Fibroblast of gingiva (primary cell): ENCODE results near the gene POLR3F.
"Not testable (repeated sequence)": the region's sequence is repeated elsewhere in the genome, so short reads cannot be mapped to it uniquely, and the experiment has no call there.

Source experiments
- DNase-seq: peaks from one replicate; pipeline ENCODE4 v3.0.0-alpha.2; 2011; ENCODE audit warnings: low read depth

POLR3F gene

DNA sequence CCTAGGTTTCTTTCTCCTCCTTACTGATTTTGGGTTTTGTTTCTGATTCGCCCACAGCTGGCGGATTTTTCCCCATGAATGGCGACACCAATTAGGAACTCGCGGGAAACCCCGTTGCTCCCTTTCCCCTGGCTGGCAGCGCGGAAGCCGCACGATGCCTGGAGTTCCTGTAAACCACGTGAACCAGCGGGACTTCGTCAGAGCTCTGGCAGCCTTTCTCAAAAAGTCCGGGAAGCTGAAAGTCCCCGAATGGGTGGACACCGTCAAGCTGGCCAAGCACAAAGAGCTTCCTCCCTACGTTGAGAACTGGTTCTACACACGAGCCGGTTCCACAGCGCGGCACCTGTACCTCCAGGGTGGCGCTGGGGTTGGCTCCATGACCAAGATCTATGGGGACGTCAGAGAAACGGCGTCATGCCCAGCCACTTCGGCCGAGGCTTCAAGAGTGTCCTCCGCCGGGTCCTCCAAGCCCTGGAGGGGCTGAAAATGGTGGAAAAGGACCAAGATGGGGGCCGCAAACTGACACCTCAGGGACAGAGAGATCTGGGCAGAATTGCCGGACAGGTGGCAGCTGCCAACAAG is 37.4 kb downstream of the POLR3F start:
- DNase-seq: peak; percentile 41

DNA sequence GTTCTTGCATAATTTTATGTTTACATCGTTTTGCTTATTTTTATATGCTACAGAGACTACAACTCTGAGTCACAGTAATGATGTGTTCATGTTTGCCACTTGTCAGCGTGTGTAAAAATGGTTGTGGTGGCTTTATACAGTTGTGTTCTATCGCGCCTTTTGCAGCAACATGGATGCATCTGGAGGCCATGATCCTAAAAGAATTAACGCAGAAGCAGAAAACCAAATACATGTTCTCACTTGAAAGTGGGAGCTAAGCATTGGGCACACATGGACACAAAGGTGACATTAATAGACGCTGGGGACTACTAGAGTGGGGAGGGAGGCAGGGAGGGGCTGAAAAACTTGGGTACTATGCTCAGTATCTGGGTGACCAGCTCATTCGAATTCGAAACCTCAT is 39.6 kb downstream of the POLR3F start:
- no peak for DNase-seq

DNA sequence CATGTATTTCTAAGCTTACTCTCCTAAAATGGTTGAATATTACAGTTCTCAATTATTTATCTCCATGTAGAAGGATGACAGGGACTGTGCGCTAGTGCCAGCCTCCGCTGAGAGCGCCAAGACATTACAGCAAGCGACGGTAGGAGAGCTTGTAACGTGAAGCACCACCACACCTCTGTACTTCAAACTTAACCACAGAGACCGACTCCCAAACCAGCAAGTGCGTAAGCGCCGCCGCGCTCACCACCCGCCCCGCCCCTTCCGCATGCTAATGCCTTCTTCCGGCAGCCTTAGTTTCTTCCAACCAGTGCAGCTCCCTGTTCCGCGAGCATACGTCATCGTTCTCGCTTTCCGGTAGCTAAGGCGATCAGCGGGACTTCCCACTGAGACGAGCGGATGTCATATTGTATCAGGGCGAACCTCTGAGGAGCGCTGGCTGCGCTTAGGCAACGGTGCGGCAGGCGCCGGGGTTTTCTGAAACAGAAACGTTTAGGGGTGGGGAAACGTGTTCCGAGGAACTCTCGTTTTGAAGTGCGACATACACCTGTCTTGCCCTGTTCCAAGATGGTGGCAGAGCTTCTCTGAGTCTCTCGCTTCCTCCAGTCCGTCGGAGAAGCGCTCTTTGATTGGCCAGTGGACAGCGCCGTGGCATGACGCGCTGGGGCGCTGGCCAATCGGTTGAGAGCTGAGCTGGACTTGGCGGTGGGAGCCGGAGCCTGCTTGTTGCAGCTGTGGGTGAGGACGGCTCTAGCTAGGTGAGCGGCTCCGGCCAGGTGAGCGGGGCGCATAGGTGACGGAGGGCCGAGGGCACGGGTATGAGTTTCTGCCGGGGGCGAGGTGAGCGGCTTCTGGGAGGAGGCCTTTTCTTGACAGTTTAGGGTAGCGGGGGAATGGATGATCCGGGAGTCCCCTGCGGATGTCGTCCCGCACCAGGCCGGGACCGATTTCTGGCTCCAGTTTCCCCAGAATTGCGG is 40.3 kb downstream of the POLR3F start, which contains the start of gene SEC23B:
Gene SEC23B (plus strand): TSS at position 723 of the 974 bp plus-strand sequence. CDS start 2,896 bp downstream, outside the sequence.
- DNase-seq: peak; percentile 96

DNA sequence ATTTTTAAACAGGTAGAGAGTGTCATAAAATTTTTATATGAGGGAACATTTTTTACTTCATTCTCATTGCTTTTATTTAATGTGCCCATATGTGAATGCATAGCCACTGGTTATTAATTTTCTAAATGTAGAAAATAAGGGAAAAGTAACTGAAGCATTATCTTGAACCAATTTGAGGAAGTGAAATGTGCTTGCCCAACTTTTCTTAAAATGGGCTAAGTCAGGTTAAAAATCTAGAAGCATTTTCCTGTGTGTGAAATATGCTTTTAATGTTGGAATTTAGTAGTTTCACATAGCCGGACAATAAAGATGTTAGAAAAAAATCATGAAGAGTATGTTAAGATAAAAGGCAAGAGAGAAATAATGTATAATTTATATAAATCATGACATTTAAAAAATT is 44.4 kb downstream of the POLR3F start:
- no peak for DNase-seq

DNA sequence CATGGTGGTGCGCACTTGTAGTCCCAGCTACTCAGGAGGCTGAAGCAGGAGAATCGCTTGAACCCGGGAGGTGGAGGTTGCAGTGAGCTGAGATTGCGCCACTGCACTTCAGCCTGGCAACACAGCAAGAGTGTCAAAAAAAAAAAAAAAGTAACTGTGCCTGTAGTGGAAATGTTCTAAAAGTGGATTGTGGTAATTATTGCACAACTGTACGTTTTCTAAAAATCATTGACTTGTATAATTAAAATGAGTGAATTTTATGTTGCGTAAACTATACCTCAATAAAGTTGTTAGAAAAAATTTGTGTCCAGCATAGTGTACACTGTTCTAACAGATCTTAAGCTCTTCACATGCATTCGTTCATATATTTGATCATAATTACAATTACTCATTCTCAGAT is 46.0 kb downstream of the POLR3F start:
- no peak for DNase-seq

DNA sequence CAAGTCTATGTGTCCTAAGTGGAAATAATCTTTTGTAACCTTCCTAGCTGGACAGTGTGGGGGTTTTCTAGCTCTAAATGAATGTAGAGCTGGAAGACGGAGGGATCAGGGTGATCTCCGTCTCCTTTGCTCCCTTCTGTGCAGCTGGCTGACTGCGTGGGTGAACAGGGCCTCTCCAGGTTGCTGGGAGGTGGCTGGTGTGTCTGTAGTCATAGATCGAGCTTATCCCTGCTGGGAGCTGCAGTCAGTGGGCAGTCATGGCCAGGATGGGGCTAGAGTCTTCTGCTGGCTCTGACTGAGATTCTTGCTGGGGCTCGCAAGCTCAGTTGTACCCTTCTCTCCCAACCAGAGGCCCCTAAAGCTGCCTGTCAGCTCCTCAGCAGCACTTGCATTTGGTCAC is 46.9 kb downstream of the POLR3F start:
- no peak for DNase-seq

DNA sequence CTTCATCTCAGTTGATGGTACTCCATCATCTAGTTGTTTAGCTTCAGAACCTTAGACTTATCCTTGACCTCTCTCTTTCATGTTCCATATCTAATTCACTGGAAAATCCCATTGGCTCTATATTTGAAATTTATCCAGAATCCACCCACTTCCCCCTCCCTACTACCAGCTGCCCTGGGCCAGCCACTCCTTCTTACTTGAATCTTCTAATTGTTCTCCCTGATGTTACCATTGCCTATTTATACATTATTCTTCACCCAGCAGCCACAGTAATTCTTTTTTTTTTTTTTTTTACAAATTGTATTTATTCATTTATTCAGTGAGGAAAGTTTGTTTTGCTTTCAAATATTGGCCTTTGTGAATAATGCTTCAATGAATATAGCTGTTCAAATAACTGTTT is 48.8 kb downstream of the POLR3F start:
- DNase-seq: no peak

DNA sequence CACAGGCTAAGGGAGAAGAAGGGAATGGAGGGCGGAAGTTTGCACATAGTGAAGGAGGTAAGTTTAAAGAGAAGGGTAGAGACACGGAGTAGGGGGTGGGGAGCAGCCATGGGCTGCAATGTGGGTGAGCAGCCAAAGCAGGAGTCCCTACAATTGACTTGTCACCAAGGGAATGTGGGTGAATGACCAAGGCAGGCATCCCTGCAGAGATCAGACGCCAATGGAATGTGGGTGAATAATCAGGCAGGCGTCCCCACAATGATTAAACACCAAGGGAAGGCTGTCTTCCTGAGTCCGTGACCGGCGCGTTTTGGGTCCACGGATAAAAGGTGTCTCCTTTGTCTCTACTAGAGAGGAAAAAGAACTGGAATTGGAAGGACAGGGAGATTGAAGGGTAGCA is 54.9 kb downstream of the POLR3F start:
- DNase-seq: not testable (repeated sequence)

DNA sequence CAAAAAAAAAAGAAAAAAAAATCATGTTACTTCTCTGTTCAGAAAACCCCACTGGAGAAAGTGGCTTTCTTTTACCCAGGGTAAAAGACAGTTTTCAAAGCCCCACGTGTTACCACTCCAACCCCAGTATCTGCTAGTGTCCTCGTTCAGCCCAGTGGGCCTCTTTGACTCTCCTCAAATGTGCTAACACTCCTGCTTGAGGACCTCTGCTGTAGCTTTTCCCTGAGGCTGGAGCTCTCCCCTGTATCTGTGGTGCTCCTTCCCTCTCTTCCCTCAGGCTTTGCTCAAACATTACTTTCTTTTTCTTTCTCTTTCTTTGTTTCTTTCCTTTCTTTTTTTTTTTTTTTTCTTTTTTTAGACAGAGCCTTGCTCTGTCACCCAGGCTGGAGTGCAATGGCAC is 55.9 kb downstream of the POLR3F start:
- no peak for DNase-seq

DNA sequence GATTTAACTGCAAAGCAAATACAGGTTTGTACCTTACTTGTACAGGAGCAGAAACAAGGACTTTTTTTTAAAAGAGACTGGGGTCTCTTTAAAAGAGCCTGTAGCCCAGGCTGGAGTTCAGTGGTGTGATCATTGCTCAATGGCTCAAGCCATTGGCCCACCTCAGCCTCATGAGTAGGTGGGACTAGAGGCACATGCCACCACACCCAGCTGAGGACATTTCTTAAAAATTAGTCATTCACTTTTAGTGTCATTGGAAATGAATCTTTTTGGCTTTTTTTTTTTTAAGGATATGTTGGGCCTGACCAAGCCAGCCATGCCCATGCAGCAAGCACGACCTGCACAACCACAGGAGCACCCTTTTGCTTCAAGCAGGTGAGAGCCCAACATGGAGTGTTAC is 57.5 kb downstream of the POLR3F start:
- peak; percentile 39 for DNase-seq

DNA sequence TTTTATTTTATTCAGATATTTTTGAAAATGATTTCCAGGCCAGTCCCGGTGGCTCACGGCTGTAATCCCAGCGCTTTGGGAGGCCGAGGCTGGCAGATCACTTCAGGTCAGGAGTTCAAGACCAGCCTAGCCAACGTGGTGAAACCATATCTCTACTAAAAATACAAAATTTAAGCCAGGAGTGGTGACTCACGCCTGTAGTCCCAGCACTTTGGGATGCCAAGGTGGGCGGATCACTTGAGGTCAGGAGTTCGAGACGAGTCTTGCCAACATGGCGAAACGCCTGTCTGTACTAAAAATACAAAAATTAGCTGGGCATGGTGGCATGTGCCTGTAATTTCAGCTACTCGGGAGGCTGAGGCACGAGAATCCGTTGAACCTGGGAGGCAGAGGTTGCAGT is 59.6 kb downstream of the POLR3F start:
- peak; percentile 66 for DNase-seq

DNA sequence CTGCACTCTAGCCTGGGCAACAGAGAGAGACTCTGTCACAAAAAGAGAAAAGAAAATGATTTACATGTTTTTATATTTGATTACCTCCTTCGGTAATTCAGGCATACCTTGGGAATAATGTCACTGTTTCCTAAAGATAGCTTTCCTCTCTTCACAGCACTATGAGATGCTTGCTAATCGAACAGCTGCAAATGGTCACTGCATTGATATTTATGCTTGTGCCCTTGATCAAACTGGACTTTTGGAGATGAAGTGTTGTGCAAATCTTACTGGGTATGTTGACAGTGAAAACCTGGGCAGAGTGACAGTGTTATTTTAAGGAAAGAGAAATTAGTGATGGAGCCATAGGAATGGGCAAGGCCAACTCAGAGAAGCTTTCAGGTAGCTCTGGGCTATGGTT is 60.1 kb downstream of the POLR3F start:
- peak; percentile 24 for DNase-seq

DNA sequence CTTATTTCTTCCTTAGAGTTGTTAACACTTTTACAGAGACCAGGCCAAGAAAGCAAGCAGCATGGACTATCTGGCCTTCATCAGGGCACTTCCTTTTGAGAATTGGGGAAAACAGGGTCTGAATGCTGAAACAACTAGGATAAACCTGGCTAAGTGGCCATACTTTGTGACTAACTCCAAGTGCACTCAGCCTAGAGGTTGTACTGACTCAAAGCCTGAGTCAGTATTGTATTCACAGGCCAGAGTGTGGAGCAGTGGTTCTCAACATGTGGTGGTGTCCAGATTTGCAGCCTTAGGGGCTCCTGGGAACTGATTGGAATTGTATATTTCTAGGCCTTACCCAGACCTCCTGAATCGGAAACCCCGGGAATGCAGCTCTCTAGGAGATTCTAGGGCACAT is 60.6 kb downstream of the POLR3F start:
- DNase-seq: no peak

DNA sequence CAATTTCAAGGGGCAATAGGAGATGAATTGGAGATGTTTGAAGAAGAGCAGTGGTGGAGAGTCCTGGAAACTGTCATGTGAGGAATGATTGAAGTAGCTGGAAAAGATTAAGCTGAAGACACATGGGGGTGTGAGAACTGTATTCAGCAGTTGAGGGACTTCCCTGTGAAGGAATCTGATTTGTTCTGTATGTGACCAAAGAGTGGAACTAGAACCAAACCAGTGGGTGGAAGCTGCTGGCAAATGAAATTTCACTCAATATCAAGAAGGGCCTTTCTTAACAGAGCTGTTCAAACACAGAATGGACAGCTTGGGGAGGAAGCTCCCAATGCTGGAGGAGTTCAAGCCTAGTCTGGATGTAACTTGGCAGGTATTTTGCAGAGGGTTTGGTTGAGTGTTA is 61.9 kb downstream of the POLR3F start:
- no peak for DNase-seq

DNA sequence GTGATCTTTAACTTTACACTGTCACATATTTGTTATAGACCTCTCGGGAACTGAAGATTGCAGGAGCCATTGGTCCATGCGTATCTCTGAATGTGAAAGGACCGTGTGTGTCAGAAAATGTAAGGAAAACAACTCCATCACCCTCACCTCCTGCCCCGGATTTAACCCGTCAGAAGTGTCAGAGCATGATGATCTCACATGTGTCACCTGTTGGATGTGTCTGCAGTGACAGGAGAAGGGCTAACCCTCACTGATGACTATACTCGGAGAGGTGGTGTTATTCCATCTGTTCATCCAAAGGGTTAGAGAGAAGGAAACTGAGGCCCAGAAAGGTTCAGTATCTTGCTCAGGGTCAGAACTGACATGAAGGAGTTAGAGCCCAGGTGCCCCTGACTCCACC is 65.4 kb downstream of the POLR3F start:
- DNase-seq: no peak

DNA sequence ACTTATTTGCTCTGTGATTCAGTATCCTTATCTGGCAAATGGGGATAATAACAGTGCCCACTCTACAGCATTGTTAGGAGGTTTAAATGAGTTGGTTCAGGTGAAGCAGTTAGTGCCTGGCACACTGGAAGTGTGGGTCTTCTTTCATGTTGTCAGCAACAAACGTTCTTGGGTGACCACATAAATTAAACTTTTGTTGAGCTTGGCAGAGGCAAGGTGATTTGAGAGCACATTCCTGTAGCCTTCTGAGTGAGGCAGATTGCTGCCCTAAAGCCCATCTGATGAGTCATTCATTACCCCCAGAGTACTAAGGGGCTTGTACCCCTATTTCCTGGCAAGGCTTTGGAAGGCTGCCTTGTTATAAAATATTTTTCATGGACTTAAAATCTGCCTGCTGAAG is 66.3 kb downstream of the POLR3F start:
- DNase-seq: peak; percentile 22

DNA sequence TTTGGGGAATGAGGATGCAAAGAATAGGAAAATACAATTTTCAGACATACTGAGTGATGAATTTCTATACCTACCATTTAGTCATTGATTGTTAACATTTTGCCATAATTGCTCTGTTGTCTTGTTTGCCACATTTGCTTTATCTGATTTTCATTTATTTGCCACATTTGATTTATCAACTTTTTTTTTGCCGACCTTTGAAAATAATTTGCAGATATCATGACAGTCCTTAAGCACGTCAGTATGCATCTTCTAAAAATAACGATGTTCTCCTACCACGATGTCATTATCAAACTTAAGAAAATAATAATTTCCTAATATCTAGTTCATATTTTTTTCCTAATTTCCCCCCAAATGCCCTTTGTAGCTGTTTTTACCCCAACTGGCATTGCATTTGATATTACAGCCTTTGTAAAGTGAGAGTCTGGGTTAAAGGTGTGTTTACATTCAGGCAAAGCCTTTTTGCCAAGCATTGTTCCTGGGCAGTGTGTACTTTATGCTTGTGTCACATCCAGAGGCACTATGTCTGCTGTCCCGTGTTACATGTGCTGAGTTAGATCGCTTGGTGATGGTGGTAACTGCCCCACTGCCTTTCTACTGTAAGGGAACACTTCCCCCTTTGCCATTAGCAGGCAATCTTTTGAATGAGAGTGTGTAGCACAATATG is 66.9 kb downstream of the POLR3F start:
- DNase-seq: no peak
